Measurements from ENCODE around the gene OBSL1. TPM values are rescaled to one million over a fixed set of nuclear protein-coding genes. Genes with fewer than 3 reads are reported as not detected.
A peak's percentile ranks its signal among the peaks of the same experiment; 100 is the strongest.

The OBSL1 gene
- total RNA-seq, 1 experiment from 2014 or later, result 117 TPM

DNA sequence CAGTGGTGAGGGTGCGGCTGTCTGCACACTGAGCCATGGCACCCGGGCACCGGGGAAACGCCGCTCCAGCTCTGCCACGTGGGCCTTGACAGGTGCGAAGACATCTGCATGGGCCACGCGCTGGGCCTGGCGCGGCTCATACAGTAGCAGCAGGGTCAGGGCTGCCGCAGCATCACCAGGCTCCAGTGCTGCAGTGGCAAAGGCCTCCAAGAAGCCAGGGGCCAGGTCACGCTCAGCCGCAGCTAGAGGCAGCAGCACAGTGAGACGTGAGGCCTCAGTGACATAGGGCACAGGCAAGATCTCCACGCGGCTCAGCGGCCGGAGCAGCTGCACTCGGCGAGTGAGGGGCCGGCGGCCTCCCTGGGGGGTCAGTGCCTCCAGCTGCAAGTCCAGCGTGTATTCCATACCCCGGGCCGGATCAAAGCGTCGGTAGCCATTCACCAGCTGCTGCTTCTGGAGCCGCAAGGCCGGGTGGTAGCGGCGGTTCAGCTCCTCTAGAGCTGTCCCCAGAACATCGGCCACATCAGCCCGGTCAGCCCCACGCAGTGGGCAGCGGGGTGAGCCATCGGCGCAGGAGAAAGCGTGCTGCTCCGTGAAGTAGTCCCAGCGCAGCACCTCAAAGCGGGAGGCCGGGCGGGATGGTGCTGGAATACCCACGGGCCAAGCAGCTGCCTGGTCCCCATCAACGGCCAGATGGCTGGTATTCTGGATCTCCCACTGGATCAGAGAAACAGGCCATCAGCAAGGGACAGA is 31.2 kb downstream of the OBSL1 start:
- in situ Hi-C loops (cut with HindIII; ENCODE audit: low sequenced_read_pairs), result no loop called here
- DNase-seq (ENCODE audit: low spot score), result no peak

DNA sequence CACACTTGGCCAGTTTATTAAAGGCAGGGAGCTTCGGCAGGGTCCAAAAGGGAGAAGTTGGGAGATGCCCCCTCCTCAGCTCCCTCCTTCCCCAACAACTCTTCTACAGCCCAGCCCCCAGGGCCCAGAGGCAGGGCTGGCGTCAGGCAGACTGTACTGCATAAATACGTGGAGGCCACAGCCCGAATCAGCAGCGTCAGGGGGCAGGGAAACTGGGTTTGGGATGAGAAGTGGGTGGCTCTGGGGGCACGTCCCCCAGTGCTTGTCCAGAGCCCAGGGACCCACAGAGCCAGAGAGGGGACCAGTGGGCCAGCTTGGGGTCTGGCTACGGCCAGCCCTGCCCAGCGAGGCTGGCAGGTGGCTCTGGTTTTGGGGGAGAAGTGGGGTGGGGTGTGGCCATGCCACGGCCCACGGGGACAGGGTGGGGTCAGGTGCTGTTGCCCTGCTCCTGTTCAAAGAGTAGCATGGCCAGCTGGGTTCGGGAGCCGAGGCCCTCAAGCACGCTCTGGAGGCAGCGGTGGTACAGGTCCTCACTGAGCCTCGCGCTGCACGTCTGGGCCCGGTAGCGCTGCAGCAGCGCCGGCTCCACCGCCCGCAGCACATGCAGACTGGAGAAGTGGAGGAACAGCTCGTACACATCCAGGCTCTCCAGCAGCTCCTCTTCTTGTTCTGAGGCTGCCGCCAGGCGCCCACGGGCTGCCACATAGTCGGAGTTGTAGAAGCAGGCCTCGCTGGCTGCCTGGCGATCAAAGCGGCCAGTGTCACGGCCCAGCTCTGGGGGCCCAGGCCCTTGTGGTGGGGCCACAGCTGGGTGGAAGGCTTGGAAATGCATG is 32.2 kb downstream of the OBSL1 start:
- in situ Hi-C loops (cut with HindIII; ENCODE audit: low sequenced_read_pairs), result no loop called here
- DNase-seq (ENCODE audit: low spot score), result no peak

DNA sequence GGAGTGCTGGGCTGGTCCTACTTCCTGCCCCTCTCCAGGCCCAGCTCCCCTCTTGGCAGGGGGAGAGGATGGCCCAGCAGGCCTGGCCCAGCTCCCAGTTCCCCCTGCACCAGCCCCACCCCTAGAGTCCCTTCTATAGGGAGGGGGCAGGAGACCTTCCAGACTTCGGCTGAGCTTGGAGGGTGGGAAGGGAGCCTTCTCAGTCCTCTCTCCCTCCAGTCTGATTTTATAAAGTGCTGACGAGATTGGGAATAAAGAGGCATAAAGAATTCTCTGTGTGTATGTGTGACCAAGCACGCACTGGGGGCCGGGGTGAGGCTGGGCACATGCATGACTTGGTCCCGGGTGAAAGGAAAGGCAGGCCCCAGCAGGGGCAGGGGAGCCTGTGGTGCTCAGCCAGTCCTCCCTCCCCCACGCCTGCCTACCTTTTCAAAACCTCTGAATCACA is 32.8 kb downstream of the OBSL1 start:
- DNase-seq (ENCODE audit: low spot score), result no peak
- in situ Hi-C loops (cut with HindIII; ENCODE audit: low sequenced_read_pairs), result no loop called here

DNA sequence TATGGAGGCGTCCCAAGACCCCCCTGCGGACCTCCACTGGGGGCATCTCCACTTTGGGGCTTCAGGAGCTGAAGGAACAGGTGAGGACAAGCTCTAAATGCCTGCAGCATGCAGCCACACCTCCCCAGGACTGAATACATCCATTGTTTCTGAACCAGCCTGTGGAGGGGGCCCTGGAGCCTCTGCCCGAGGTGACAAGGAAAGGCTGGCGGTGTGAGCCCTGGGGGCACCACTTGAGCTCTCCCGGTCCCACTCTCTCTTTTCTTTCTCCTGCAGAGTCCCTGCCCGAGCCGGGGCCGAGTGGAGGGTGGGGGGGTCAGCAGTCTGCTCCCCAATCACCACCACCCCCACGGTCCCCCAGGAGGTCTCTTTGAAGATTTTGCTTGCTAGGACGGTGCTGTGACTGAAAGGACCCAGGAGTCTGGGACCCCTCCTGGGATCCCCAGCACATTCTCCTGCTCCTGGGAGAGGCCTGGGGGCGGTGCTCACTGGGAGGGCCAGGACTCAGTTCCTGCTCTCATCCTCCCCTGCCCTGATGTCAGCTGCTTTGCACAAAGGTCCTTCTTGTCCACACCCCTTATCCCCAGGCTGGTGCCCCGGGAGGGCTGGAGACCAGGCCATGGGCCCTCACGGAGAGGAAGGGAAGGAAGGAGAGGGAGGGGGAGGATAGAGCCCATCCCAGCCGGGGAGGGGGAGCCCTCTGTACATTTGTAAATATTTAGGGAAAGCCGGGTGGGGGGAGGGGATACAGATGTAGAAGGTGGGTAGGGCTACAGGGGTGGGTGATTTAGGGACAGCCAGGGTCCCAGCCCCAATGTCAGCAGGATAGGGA is 33.5 kb downstream of the OBSL1 start:
- in situ Hi-C loops (cut with HindIII; ENCODE audit: low sequenced_read_pairs), result no loop called here
- no peak for DNase-seq (ENCODE audit: low spot score)

DNA sequence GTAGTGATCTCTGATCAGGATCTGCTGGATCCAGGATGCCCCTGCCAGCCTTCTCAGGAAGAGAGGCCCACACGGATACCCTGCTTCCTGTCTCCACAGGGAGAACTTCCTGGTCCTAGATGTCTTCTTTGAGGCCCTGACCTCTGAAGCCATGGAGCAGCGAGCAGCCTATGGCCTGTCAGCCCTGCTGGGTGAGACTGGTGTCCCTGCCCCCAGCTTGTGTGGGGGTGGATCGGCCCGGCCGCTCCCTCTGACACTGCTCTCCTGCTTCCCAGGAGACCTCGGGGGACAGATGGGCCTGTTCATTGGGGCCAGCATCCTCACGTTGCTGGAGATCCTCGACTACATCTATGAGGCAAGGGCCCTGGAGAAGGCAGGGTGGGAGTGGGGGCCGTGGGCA is 34.4 kb downstream of the OBSL1 start:
- no peak for DNase-seq (ENCODE audit: low spot score)
- in situ Hi-C loops (cut with HindIII; ENCODE audit: low sequenced_read_pairs), result no loop called here

DNA sequence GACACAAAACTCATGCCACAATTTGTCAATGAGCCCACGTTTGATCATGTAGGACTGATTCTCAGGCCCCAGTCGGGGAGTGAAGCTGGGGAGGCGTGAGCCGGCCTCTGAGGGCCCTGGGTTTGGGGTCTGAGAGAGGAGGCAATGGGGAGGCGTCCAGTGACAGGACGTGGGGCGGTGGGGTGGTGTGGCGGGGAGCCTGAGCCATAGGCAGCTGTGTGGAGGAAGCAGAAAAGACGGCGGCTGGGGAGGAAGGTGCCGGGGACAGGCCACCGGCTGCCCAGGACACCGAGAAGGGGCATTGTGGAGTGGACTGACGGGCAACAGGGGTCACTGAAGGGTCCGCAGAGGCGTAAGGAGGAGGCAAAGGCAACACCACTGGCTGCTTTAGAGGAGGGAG is 34.9 kb downstream of the OBSL1 start:
- no peak for DNase-seq (ENCODE audit: low spot score)
- in situ Hi-C loops (cut with HindIII; ENCODE audit: low sequenced_read_pairs), result no loop called here

DNA sequence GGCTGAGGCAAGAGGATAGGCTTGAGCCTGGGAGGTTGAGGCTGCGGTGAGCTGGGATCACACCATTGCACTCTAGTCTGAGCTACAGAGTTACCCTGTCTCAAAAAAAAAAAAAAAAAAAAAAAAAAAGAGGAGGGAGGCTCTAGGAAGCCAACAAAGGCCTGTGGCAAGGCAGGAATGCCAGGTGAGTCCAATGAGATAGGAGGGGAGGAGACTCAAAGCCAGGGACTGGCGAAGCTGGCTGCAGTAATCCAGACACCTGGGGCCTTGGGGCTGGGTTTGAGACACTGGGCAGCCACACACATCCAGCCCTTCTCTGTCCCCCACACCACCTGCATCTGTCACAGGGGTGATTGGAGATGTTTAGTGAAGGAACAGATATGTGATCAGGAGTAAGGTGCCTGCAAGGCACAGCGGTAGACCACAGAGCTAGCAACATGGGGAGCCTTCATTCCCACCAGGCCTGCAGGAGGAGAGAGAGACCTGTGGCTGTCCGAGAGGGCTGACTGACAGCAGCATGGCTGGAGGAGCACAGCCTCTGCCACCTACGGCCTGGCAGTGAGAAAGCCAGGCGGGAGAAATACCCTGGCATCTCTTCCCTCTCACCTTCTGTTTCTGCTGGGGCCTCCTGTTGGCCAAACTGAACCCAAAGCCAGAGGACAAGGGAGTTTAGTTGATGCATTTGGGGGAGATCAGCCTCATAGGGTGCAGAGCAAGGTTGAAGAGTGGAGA is 37.2 kb downstream of the OBSL1 start:
- peak; percentile 71 for DNase-seq (ENCODE audit: low spot score)
- in situ Hi-C loops (cut with HindIII; ENCODE audit: low sequenced_read_pairs), result no loop called here

DNA sequence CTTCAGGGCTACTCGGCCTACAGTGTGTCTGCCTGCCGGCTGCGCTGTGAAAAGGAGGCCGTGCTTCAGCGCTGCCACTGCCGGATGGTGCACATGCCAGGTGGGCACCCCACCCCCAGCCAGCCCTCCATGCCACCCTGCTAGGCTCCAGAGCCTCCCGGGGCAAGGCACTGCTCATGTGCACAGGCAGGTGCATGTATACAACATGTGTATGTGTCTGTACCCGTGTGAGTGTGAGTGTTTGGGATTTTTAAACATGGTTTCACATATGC is 39.0 kb downstream of the OBSL1 start:
- in situ Hi-C loops (cut with HindIII; ENCODE audit: low sequenced_read_pairs), result no loop called here

DNA sequence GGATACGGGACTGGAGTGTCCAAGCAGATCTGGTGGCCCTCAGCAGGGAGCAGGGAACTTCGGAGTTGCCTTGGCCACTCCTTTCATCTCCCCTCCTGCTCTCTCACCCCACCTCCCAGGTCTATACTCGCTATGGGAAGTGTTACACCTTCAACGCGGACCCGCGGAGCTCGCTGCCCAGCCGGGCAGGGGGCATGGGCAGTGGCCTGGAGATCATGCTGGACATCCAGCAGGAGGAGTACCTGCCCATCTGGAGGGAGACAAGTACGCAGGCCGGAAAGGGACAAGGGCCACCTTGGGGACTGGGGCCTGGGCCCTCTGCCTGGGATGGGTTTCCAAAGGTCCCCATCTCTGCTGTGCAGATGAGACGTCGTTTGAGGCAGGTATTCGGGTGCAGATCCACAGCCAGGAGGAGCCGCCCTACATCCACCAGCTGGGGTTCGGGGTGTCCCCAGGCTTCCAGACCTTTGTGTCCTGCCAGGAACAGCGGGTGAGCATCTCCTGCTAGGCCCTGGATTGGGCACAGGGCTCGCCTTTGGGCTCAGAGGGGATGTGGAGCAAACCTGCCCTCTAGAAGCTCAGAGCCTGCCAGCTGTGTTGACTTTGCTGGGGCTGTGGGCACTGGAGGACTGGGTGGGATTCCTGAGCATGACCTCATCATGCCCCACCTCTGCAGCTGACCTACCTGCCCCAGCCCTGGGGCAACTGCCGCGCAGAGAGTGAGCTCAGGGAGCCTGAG is 39.5 kb downstream of the OBSL1 start:
- no peak for DNase-seq (ENCODE audit: low spot score)
- in situ Hi-C loops (cut with HindIII; ENCODE audit: low sequenced_read_pairs), result no loop called here

More for the DNA sequence above, 39.0 kb downstream of the OBSL1 start:
- no peak for DNase-seq (ENCODE audit: low spot score)

DNA sequence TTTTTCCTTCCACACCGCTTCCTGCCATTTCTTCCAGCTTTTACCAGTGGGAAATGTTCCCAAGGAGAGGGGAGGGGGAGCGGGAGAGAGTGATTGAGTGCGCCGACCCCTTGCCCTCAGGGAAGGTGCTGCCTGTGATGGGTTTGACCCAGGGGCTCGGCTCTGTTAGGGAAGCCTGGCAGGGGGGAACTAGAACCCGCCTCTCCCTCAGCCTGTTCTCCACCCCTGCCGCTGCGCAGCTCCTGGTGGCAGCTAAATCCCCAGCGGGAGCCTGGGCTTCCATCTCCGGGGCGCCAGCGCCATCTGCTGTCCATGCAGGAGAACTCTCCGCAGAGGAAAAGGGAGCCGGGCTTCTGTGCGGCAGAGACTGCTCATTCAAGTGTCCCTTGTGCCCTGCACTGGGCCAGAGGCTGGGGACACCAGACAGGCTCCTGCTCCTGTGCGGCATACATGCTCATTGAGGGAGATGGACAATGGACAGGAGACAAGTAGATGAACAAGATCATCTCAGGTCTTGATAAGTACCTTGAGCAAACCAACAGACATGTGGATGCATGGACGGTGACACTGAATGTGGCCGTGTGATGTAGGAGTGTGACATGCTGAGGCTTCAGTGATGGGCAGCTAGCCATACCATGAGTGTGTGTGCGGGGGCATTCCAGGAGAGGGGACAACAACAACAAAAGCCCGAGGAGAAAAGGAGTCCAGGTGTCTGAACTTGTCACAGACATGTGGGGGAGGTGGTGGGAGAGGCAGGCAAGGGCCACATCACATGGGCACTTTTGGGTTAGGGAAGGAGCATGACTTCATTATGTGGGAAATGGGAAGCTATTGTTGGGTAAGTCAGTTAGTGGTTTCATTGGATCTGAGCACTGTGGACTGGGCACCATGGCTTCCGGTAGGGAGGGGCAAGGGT is 41.0 kb downstream of the OBSL1 start:
- in situ Hi-C loops (cut with HindIII; ENCODE audit: low sequenced_read_pairs), result no loop called here
- DNase-seq (ENCODE audit: low spot score), result peak; percentile 92

DNA sequence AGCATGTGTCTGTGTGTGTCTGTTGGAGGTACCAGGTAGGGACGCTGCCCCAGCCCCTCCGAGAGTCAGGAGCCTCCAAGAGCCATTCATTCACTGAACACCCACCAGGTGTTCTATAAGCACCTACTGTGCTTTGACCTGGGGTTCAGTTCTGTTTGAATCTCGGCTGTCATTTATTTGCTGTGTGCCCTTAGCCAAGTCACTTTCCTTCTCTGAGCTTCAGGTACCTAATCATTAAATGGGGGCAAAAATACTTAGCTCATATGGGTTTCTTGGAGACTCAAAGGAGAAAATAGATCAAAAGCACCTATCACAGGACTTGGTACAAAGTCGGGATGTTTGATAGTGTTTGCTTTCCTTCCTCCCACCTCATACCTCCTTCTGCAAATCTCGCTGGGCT is 43.9 kb downstream of the OBSL1 start:
- in situ Hi-C loops (cut with HindIII; ENCODE audit: low sequenced_read_pairs), result no loop called here
- no peak for DNase-seq (ENCODE audit: low spot score)

DNA sequence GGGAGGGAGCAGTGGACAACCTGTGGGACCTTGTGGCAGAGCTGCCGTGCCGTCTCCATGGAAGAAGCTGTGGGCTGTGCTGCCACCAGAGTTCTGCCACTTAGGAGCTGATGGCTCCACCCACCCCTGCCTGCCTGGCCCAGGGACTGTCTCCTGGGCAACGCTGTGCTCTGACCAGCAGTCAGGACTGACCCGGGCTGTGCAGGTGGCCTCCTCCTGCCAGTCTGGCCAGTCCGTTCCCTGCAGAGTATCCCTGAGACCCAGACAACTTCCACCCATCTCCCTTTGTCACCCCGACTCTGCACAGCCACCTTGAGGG is 44.3 kb downstream of the OBSL1 start:
- DNase-seq (ENCODE audit: low spot score), result peak; percentile 60
- in situ Hi-C loops (cut with HindIII; ENCODE audit: low sequenced_read_pairs), result no loop called here

DNA sequence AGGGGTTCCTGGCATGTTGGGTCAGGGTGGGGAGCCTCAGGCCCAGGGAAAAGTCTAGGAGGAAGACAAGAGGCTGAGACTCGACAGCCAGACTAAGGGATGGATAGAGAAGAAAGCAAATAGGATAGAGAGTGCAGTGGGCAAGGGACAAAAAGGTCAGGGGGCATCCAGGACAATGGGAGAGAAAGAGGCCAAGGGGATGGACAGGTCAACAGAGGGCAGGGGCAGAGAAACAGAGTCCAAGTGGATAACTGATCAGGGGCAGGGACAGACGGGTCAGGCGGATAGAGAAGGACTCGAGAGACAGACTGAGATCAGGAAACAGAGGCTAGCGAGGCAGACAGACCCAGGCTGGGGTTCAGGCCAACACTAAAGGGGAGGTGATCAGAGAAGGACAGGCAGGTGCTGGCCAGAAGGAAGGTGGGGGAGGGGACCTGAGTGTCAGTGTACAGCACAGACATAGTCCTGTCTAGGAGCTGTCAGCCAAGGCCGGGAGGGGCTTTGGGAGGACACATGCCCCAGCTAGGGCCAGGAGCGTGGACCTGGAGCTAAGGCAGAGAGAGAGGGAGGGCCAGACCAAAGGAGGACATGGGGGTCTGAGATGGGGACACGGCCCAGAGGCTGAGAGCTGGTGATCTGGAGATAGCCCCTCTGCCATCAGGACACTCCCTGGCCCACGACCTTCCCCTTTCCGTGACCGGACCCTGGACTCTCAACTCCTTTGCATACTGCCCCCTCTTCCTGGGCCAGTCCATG is 44.8 kb downstream of the OBSL1 start:
- in situ Hi-C loops (cut with HindIII; ENCODE audit: low sequenced_read_pairs), result no loop called here
- DNase-seq (ENCODE audit: low spot score), result no peak

DNA sequence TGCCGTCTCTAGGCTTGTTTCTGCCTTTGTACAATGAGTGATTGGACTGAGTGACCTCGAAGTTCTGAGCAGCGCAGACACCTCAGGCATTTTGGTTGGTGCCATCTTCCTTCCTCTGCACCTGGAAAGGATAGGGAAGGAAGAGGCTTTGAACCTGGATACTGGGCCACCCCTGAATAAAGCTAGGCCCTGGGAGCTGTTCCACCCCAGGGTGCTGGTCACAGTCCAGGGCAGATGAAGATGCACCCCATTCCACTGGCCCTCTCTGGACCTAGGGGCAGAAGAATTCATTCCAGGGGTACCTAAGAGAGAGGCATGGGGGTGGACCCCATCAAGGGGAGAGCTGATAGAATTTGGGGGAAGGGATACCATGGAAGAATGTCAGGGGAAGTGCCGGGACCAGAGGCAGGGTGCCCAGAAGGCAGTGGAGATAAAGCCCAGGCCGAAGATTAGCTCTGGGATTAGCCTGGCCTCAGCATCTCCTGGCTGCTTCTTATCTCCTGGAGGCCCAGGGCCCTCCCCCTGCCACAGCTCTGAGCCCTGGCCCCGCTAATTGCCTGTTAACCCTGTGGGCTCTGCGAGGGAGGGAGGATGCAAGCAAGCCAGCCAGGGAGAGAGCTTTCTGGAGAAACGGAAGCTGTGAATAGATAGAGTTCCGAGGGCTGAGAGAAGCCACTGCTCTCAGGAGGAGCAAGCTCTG is 45.7 kb downstream of the OBSL1 start:
- in situ Hi-C loops (cut with HindIII; ENCODE audit: low sequenced_read_pairs), result no loop called here
- no peak for DNase-seq (ENCODE audit: low spot score)

DNA sequence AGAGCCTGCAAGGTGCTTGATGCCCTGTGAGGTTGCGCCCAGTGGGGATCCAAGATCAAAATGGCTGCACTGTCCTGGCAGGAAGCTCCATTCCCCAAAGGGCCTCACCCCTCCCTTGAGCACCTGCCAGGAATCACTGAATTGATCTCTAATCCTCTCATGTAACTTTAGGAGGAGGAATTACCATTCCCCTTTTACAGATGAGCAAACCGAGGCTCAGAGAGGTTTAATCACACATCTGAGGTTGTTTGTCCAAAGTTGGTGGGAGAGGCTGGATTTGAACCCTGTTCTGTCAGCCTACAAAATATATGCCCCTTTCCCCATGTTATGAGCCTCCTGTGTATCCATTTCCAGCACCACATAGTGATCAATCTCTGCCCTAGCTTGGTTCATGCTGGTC is 46.5 kb downstream of the OBSL1 start:
- DNase-seq (ENCODE audit: low spot score), result no peak
- in situ Hi-C loops (cut with HindIII; ENCODE audit: low sequenced_read_pairs), result no loop called here

DNA sequence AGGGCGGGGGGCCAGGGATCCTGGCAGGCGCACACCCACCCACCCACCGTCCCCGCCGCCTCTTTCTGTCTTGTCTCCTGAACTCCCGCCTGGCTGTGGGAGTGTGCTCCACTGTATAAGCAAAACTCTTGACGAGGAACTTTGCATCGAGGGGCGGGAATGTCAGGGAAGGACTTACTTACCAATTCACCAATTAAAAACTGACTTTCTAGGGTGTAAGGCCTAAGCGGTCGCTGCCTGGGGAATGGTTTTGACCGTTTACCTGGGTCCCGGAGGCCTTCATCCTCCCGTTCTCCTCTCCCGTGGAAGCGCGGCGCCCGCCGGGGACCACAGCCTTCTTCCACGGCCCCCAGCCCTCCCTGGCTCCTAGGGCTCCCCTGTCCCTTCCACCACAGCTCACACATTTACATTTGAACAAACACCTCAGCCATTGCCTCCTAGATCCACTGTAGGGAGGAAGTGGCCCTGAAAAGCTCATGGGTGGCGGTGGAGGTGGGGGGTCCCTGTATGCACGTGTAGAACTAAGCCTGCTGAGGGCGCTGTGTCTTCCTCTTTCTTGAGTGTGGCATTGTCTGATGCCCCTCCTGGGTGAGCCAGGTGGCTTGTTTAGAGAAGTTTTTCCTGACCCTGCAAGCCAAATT is 48.2 kb downstream of the OBSL1 start:
- DNase-seq (ENCODE audit: low spot score), result no peak
- in situ Hi-C loops (cut with HindIII; ENCODE audit: low sequenced_read_pairs), result no loop called here

Measured in G401 (cell line).